ENCODE data around the gene IKZF2. TPM values are rescaled to one million over a fixed set of nuclear protein-coding genes. Genes with fewer than 3 reads are reported as not detected.
A peak's percentile ranks its signal among the peaks of the same experiment; 100 is the strongest.

The IKZF2 gene
- total and polyA plus RNA-seq, 2 of the 4 experiments (the other 2 are of a cell fraction): 2.1 to 25.5 TPM

GRCh38 chr2:213069531-213069930 lies 81.9 kb downstream of the IKZF2 start:
- Histone ChIP-seq H4K5ac (ENCODE audit: low read depth, low read length) (no peak overlapping the region), H4K91ac (ENCODE audit: insufficient read depth, low read depth, low read length) (no peak overlapping the region), H4K8ac (ENCODE audit: low read depth in 2 of 2, low read length in 2 of 2) (0 out of 4 replicates have a peak overlapping the region, but pooled peaks of 1 of the 2 experiments have one; percentile 23), H3K9me3 (ENCODE audit: control insufficient read depth, insufficient read depth, low read length) (no peaks in the 10 kb centered on the region), H3K23ac (ENCODE audit: low read depth, low read length) (no peak overlapping the region), H3K9me1 (ENCODE audit: insufficient read depth, low read length) (no peaks in the 10 kb centered on the region; the same call in 1 of the 2 replicates), H2BK5ac (ENCODE audit: low read depth, low read length, poor library complexity, severe bottlenecking) (no peak overlapping the region), H3K14ac (replicated peaks; ENCODE audit: low read depth, low read length) (no peak overlapping the region), H3K36me3 (ENCODE audit: control insufficient read depth, insufficient read depth, low read length) (no peaks in the 10 kb centered on the region), H3K79me1 (ENCODE audit: low read depth in 1 of 2, low read length in 2 of 2) (no peaks in the 10 kb centered on the region), H2BK20ac (ENCODE audit: low read depth, low read length) (no peak overlapping the region), H2BK120ac (ENCODE audit: low read depth, low read length) (no peak overlapping the region), H2AK5ac (ENCODE audit: low read depth, low read length) (no peak overlapping the region), H3K56ac (ENCODE audit: extremely low read depth, insufficient read depth, low read length) (no peak overlapping the region), H2AK9ac (replicated peaks; ENCODE audit: low read depth, low read length, poor library complexity) (no peak overlapping the region), H3K9ac (ENCODE audit: low read depth, low read length) (no peak overlapping the region), H2AFZ (replicated peaks; ENCODE audit: low read length, poor library complexity) (no peak overlapping the region), H3K27ac (ENCODE audit: insufficient read depth, low read length) (no peak overlapping the region), H3K27me3 (ENCODE audit: control insufficient read depth, insufficient read depth, low read length) (no peaks in the 10 kb centered on the region), H3K4me3 (ENCODE audit: insufficient read depth, low read depth, low read length) (no peak overlapping the region), H3K4ac (ENCODE audit: low read depth, low read length) (no peak overlapping the region), H3K4me2 (ENCODE audit: low read depth, low read length) (peak overlapping the region; percentile 25; the same call in 1 of the 2 replicates), H2BK15ac (ENCODE audit: low read depth, low read length) (no peak overlapping the region), H4K20me1 (ENCODE audit: insufficient read depth, low read length) (no peaks in the 10 kb centered on the region), H3K18ac (ENCODE audit: low read depth, low read length) (no peak overlapping the region; the same call in 1 of the 2 replicates), H3K4me1 (ENCODE audit: control insufficient read depth, insufficient read depth, low read length) (peaks cover 3% of the 10 kb centered on the region; the same call in 1 of the 2 replicates)
- BruUV-seq (replicated peaks): no TSS peak
- ATAC-seq (ENCODE audit: low read depth) (no peak), DNase-seq (peak; percentile 15)
- in situ Hi-C loops (cut with MboI; ENCODE audit: low sequenced_read_pairs): no loop called here
- dilution Hi-C loops (cut with HindIII; ENCODE audit: low sequenced_read_pairs, unreplicated experiment): no loop called here
- CTCF ChIA-PET: no interaction called here
- intact Hi-C loops (cut with micrococcal nuclease): no loop called here
- POLR2A ChIA-PET (ENCODE audit: unreplicated experiment): no interaction called here
- TF ChIP-seq RCOR1 (IDR thresholded peaks at IDR 0.05; ENCODE audit: insufficient replicate concordance, low read length): no peak
- WGBS, 2 experiments (ENCODE audit: extremely low coverage in 2 of 2, insufficient read length in 1 of 2): no CpG with 5 or more reads among the region's 1 CpG

Measured in IMR-90 (cell line).